Ovary (tissue), 9 donors: ENCODE data around the gene ZNF622. TPM values are rescaled to one million over a fixed set of nuclear protein-coding genes. Genes with fewer than 3 reads are reported as not detected.

Experiments used
- DNase-seq, 5 donors: peaks; one replicate each; pipeline ENCODE4 v3.0.0-alpha.2; 2019 to 2020
- H3K27ac ChIP-seq, 2 donors: fragments of 200-600 bp; one replicate each; pipeline versions ENCODE4 v1.5.1 to v1.8.0; 2019 to 2022
- H3K27me3 ChIP-seq: fragments of 200-600 bp; one replicate; pipeline ENCODE4 v1.8.0; 2022
- H3K36me3 ChIP-seq: fragments of 200-600 bp; sonication (generic); one replicate; pipeline ENCODE4 v1.5.1; 2019
- H3K4me1 ChIP-seq: one replicate; pipeline ENCODE4 v1.8.1; 2013; ENCODE audit warnings: mild to moderate bottlenecking, moderate library complexity; ENCODE audit not compliant: insufficient read depth
- H3K4me3 ChIP-seq: fragments of 200-600 bp; sonication (generic); one replicate; pipeline ENCODE4 v1.5.1; 2017
- H3K9me3 ChIP-seq, 2 donors: fragments of 200-600 bp in 1 of 2; sonication (generic) in 1 of 2; one replicate each; pipeline versions ENCODE4 v1.5.1 to v1.8.1; 2013 to 2019; ENCODE audit warnings: mild to moderate bottlenecking in 1 of 2, moderate library complexity in 1 of 2
- EP300 ChIP-seq: sonication (generic); formaldehyde crosslinking; IDR thresholded peaks from one replicate; pipeline ENCODE4 v1.6.1; 2017; ENCODE audit warnings: antibody characterized with exemption
- POLR2A ChIP-seq: fragments of 450-650 bp; IDR thresholded peaks from one replicate; pipeline ENCODE4 v1.6.1; 2017; ENCODE audit warnings: antibody characterized with exemption, mild to moderate bottlenecking, moderate library complexity
- WGBS, 3 donors: extraction: QIAGEN DNeasy Blood & Tissue Kit in 1 of 3; methylation state at CpG; one replicate each; pipeline versions ENCODE4 v1.1.5 to v1.1.7; 2013 to 2017; 5-methylcytosine and 5-hydroxymethylcytosine counted together
- intact Hi-C, 4 donors: fragments of 100-400 bp; cut with DNase I; formaldehyde crosslinking; loops; one replicate each; pipeline versions ENCODE4 v1.11.0 to v1.15.1; 2022 to 2023
- polyA plus RNA-seq, 2 donors: library from polyadenylated mRNA; stranded (reverse); fragments of 200-250 nt in 1 of 2; fragments of 350-450 nt in 1 of 2; fragmentation: Illumina TruSeq in 1 of 2; extraction: RNeasy Lipid Tissue Mini Kit (QIAGEN cat#74804) in 1 of 2; gene quantifications; one replicate each; pipeline ENCODE4 v1.2.3, GENCODE V29; 2013 to 2014
- total RNA-seq, 7 donors: library from RNA; depleted of rRNA in 2 of 7; stranded (reverse); fragments of >200 nt in 2 of 7; fragmentation: NEBNext Ultra II Directional in 3 of 7; extraction: Animal tissue kit (Norgen Biotek cat#: 25700) in 3 of 7; gene quantifications; one replicate each; pipeline versions ENCODE4 v1.1.0 to v1.2.4, GENCODE V29; 2016 to 2023
- TF ChIP-seq, protein P1 (sequence below), 3 donors: fragments of 450-650 bp in 2 of 3; fragments of 200-600 bp in 1 of 3; IDR thresholded peaks; one replicate each; pipeline versions ENCODE4 v1.5.1 to v1.8.0; 2016 to 2022; ENCODE audit warnings: antibody characterized with exemption in 3 of 3, mild to moderate bottlenecking in 1 of 3
- donor health status: DM: no; HTN: no; CAD: no; lungs with moderate emphysema.
- donor health status: DM: no; HTN: no; CAD: no.
- donor health status: Bipolar disorder and iron deficiency.
- donor health status: DM: yes; HTN: yes; CAD: no.
- donor health status: DM: no; HTN: no; CAD: no.
- donor health status: DM: yes; HTN: yes; CAD: no.

The ZNF622 gene
- total and polyA plus RNA-seq, 9 donors, result 18.0 to 27.2 (median 20.5) TPM

DNA sequence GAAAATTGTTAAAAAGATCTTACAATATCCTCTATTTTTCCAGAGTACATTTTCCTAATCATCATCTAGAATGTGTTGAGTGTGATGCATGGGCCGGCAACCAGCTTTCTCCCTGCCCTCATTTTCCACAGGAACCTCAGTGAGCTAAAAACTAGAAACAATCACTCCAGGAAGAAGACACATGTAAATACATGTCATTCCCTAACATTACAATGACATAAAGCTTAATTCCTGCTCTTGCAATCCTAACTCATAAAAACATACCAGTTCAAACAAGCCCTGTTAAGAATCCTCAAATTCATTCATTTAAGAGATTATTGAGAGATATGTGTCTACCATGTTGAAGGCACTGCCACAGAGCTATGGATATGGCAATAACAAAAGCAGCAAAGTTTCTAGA is 18.5 kb upstream of the ZNF622 start:
- DNase-seq, result no peak
- no peak overlapping the region for H3K27ac ChIP-seq
- H3K4me1 ChIP-seq, result no peaks in the 10 kb centered on the region
- H3K36me3 ChIP-seq, result no peaks in the 10 kb centered on the region
- no peaks in the 10 kb centered on the region for H3K27me3 ChIP-seq
- TF ChIP-seq EP300 (no peak), POLR2A (no peak)
- TF ChIP-seq, protein P1, sequence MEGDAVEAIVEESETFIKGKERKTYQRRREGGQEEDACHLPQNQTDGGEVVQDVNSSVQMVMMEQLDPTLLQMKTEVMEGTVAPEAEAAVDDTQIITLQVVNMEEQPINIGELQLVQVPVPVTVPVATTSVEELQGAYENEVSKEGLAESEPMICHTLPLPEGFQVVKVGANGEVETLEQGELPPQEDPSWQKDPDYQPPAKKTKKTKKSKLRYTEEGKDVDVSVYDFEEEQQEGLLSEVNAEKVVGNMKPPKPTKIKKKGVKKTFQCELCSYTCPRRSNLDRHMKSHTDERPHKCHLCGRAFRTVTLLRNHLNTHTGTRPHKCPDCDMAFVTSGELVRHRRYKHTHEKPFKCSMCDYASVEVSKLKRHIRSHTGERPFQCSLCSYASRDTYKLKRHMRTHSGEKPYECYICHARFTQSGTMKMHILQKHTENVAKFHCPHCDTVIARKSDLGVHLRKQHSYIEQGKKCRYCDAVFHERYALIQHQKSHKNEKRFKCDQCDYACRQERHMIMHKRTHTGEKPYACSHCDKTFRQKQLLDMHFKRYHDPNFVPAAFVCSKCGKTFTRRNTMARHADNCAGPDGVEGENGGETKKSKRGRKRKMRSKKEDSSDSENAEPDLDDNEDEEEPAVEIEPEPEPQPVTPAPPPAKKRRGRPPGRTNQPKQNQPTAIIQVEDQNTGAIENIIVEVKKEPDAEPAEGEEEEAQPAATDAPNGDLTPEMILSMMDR (IDR thresholded peaks at IDR 0.05), result no peak
- H3K9me3 ChIP-seq, result no peaks in the 10 kb centered on the region
- intact Hi-C loops, result loop anchor here in 2 of 4 donors (10.0 kb wide), 2 partner anchors 301 to 721 kb away; no protein-coding TSS in a partner anchor
- no peak overlapping the region for H3K4me3 ChIP-seq
- 72 to 81% (median 79%) methylated on average over 1 of the region's 1 CpG for WGBS, 3 donors

DNA sequence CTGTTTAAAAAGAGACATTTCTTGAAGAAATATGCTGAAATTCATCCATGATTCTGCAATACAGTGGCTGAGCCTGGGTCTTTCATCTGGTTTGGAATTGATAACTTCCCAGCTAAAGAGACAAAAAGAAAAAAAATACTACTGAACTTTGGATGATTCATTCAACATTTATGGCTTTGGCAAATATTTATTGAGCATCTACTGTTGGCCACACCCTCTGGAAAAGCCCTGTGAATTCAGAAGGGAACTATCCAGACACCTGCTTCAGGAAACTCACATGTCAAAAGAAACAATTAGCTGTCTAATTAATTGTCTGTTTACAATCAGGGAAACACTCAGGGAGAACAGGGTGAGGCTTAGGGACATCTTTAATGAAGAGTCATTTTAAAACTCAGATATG is 17.8 kb upstream of the ZNF622 start:
- H3K36me3 ChIP-seq, result no peaks in the 10 kb centered on the region
- H3K27ac ChIP-seq, result no peak overlapping the region
- H3K9me3 ChIP-seq, result no peaks in the 10 kb centered on the region
- no peak overlapping the region for H3K4me3 ChIP-seq
- H3K4me1 ChIP-seq, result no peaks in the 10 kb centered on the region
- TF ChIP-seq EP300, result no peak
- TF ChIP-seq, protein P1 (IDR thresholded peaks at IDR 0.05), result no peak
- TF ChIP-seq POLR2A, result no peak
- no peaks in the 10 kb centered on the region for H3K27me3 ChIP-seq
- intact Hi-C loops, result loop anchor here in 2 of 4 donors (10.0 kb wide), 2 partner anchors 301 to 721 kb away; no protein-coding TSS in a partner anchor
- DNase-seq, result no peak

DNA sequence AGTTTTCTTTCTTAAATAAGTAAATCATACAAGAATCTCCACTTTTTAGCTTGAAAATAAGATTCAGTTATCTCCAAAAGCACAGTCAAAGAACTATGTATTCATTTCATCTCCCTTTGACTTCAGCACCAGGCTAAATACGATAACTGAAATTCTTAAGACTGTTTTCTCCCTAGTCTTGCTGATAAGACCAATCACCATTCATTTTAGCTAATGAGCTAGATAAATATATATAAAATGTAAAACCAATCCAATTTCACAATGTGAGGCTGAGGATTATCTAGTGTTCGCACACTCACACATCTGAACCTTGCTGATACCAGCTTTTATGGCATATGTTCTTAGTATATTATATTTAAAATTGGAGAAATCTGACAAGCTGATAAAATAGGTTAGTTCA is 17.3 kb upstream of the ZNF622 start:
- TF ChIP-seq, protein P1 (IDR thresholded peaks at IDR 0.05), result no peak
- TF ChIP-seq EP300 (no peak), POLR2A (no peak)
- Histone ChIP-seq H3K27me3 (no peaks in the 10 kb centered on the region), H3K36me3 (no peaks in the 10 kb centered on the region), H3K9me3 (no peaks in the 10 kb centered on the region), H3K27ac (no peak overlapping the region), H3K4me1 (no peaks in the 10 kb centered on the region), H3K4me3 (no peak overlapping the region)
- DNase-seq, result no peak
- 23 to 35% (median 27%) methylated on average over 2 of the region's 2 CpGs for WGBS, 3 donors
- intact Hi-C loops, result loop anchor here in 2 of 4 donors (10.0 kb wide), 2 partner anchors 302 to 722 kb away; no protein-coding TSS in a partner anchor

DNA sequence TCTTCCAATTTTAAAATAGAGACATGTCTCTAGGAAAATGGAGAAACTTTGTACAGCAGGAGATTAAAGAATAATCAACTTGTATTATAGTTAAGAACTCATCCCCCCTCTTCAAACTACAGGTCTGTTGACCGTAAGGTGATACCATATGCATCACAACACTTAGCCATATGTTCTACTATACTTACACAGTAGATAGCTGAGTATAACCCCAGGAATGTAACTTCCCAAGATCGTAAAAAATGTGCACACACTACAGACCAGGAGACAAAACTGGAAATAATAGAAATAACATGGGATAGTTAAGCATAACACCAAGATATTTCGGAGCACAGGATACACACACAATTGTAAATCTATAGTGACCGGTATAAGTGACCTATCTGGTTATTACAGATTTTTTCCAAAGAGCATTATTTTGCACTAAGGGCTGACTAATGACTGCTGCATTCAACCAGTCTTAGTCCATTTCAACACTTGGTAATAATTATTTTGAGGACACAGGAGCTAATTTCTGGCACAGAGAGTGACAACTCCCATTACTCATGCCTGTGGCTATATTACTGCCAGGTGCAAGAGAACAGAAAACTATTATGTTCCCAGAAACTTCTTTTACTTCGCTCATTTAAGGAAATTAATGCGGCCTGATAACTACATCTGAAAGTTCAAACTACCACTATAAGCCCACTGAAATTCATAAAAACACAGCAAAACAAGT is 15.4 kb upstream of the ZNF622 start:
- no peaks in the 10 kb centered on the region for H3K4me1 ChIP-seq
- no peaks in the 10 kb centered on the region for H3K9me3 ChIP-seq
- no peaks in the 10 kb centered on the region for H3K27me3 ChIP-seq
- no peak overlapping the region for H3K4me3 ChIP-seq
- H3K36me3 ChIP-seq, result no peaks in the 10 kb centered on the region
- no peak for DNase-seq
- 72 to 93% (median 73%) methylated on average over 6 of the region's 6 CpGs for WGBS, 3 donors
- H3K27ac ChIP-seq, result no peak overlapping the region
- intact Hi-C loops, result loop anchor here in 2 of 4 donors (10.0 kb wide), 2 partner anchors 304 to 724 kb away; no protein-coding TSS in a partner anchor
- TF ChIP-seq POLR2A, result no peak
- no peak for TF ChIP-seq EP300
- TF ChIP-seq, protein P1 (IDR thresholded peaks at IDR 0.05), result no peak
